Measurements from ENCODE around the gene FAS.

DNA sequence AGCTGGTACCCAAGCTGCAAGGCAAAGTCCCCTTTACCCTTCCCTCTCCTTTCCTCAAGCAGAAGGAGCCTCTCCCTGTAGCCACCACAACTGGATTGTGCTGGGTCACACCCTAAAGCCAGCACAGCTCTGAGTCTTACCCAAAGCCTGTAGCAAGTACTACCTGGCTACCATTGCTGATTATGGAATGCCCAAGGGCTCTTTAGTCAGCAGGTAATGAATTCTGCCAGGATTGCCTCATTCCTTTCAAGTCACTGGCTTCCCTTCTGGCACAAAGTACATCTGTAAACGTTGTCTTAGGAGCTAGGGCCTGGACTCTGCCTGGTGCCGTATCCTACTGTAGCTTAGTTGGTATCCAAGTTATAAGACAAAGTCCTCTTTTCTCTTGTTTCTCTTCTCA is 52.0 kb downstream of the FAS start:
- TF ChIP-seq, protein P1, sequence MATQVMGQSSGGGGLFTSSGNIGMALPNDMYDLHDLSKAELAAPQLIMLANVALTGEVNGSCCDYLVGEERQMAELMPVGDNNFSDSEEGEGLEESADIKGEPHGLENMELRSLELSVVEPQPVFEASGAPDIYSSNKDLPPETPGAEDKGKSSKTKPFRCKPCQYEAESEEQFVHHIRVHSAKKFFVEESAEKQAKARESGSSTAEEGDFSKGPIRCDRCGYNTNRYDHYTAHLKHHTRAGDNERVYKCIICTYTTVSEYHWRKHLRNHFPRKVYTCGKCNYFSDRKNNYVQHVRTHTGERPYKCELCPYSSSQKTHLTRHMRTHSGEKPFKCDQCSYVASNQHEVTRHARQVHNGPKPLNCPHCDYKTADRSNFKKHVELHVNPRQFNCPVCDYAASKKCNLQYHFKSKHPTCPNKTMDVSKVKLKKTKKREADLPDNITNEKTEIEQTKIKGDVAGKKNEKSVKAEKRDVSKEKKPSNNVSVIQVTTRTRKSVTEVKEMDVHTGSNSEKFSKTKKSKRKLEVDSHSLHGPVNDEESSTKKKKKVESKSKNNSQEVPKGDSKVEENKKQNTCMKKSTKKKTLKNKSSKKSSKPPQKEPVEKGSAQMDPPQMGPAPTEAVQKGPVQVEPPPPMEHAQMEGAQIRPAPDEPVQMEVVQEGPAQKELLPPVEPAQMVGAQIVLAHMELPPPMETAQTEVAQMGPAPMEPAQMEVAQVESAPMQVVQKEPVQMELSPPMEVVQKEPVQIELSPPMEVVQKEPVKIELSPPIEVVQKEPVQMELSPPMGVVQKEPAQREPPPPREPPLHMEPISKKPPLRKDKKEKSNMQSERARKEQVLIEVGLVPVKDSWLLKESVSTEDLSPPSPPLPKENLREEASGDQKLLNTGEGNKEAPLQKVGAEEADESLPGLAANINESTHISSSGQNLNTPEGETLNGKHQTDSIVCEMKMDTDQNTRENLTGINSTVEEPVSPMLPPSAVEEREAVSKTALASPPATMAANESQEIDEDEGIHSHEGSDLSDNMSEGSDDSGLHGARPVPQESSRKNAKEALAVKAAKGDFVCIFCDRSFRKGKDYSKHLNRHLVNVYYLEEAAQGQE (IDR thresholded peaks at IDR 0.05; ENCODE audit: low read depth), result no peak
- TF ChIP-seq, protein P2, sequence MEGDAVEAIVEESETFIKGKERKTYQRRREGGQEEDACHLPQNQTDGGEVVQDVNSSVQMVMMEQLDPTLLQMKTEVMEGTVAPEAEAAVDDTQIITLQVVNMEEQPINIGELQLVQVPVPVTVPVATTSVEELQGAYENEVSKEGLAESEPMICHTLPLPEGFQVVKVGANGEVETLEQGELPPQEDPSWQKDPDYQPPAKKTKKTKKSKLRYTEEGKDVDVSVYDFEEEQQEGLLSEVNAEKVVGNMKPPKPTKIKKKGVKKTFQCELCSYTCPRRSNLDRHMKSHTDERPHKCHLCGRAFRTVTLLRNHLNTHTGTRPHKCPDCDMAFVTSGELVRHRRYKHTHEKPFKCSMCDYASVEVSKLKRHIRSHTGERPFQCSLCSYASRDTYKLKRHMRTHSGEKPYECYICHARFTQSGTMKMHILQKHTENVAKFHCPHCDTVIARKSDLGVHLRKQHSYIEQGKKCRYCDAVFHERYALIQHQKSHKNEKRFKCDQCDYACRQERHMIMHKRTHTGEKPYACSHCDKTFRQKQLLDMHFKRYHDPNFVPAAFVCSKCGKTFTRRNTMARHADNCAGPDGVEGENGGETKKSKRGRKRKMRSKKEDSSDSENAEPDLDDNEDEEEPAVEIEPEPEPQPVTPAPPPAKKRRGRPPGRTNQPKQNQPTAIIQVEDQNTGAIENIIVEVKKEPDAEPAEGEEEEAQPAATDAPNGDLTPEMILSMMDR (IDR thresholded peaks at IDR 0.05 in 2 of 3, conservative IDR thresholded peaks at IDR 0.05 in 1 of 3; ENCODE audit: borderline replicate concordance in 1 of 3, insufficient read depth in 1 of 3, low read depth in 2 of 3, low read length in 2 of 3), result no peak
- no peak for TF ChIP-seq TCF7L2 (IDR thresholded peaks at IDR 0.05; ENCODE audit: borderline replicate concordance, extremely low read depth, insufficient read depth, insufficient read length)
- TF ChIP-seq RAD21 (IDR thresholded peaks at IDR 0.05; ENCODE audit: low read depth), result no peak

All from HCT116 (cell line).